Suprapubic skin (tissue), 4 donors: ENCODE measurements around the gene COG5. TPM values are rescaled to one million over a fixed set of nuclear protein-coding genes. Genes with fewer than 3 reads are reported as not detected.

Experiments used
- DNase-seq, 2 donors: peaks; one replicate each; pipeline ENCODE4 v3.0.0-alpha.2; 2019; ENCODE audit warnings: low spot score in 2 of 2
- H3K27ac ChIP-seq: fragments of 200-600 bp; sonication (generic); one replicate; pipeline ENCODE4 v1.5.1; 2019
- H3K27me3 ChIP-seq: fragments of 200-600 bp; sonication (generic); one replicate; pipeline ENCODE4 v1.5.1; 2019
- H3K36me3 ChIP-seq: fragments of 200-600 bp; sonication (generic); one replicate; pipeline ENCODE4 v1.5.1; 2019
- H3K4me1 ChIP-seq: fragments of 200-600 bp; sonication (generic); one replicate; pipeline ENCODE4 v1.5.1; 2019
- H3K4me3 ChIP-seq: fragments of 200-600 bp; sonication (generic); one replicate; pipeline ENCODE4 v1.5.1; 2019; ENCODE audit warnings: mild to moderate bottlenecking
- H3K9me3 ChIP-seq: fragments of 200-600 bp; sonication (generic); one replicate; pipeline ENCODE4 v1.5.1; 2019
- EP300 ChIP-seq: sonication (generic); formaldehyde crosslinking; IDR thresholded peaks from one replicate; pipeline ENCODE4 v1.6.1; 2017; ENCODE audit warnings: antibody characterized with exemption
- POLR2A ChIP-seq, 2 donors: fragments of 450-650 bp; IDR thresholded peaks; one replicate each; pipeline ENCODE4 v1.6.1; 2017; ENCODE audit warnings: antibody characterized with exemption in 2 of 2, mild to moderate bottlenecking in 2 of 2, moderate library complexity in 2 of 2
- POLR2AphosphoS5 ChIP-seq, 3 donors: sonication (generic); formaldehyde crosslinking; IDR thresholded peaks; one replicate each; pipeline ENCODE4 v1.6.1; 2017; ENCODE audit warnings: antibody characterized with exemption in 3 of 3
- WGBS: methylation state at CpG from one replicate; pipeline ENCODE4 v1.1.5; 2018; 5-methylcytosine and 5-hydroxymethylcytosine counted together
- total RNA-seq, 4 donors: library from RNA; depleted of rRNA; stranded (reverse); fragments of >200 nt; gene quantifications; one replicate each; pipeline ENCODE4 v1.1.0, GENCODE V29; 2016
- TF ChIP-seq, protein P1 (sequence below), 2 donors: fragments of 200-600 bp in 1 of 2; fragments of 450-650 bp in 1 of 2; sonication (generic) in 1 of 2; IDR thresholded peaks; one replicate each; pipeline ENCODE4 v1.5.1; 2016 to 2019; ENCODE audit warnings: antibody characterized with exemption in 2 of 2, mild to moderate bottlenecking in 1 of 2, moderate library complexity in 1 of 2

Gene COG5
- total RNA-seq, 4 donors from 2014 or later, result 31.1 to 60.1 (median 53.7) TPM

DNA sequence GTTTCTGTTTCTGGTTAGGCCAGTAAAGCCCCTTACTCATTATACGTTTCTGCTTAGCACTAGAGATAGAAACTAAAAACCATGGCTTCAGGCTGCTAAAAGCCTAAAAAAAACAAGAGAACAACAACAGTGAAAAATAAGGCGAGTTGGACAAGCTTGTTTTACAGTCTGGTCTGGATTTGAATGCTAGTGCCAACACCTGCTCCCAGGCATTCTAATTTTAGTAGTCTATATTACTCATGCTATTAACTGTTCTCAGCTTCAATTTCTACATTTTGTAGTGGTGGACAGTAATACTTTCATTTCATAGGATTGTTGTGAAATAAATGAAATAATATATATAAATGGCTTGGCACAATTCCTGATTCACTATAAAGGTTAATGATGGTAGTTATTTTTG lies 286.4 kb downstream of the COG5 start:
- Histone ChIP-seq H3K27ac (no peak overlapping the region), H3K36me3 (peaks cover under 1% of the 10 kb centered on the region), H3K27me3 (no peaks in the 10 kb centered on the region), H3K4me1 (no peaks in the 10 kb centered on the region), H3K9me3 (no peaks in the 10 kb centered on the region), H3K4me3 (no peak overlapping the region)
- 62% methylated on average over 2 of the region's 2 CpGs for WGBS
- TF ChIP-seq, protein P1, sequence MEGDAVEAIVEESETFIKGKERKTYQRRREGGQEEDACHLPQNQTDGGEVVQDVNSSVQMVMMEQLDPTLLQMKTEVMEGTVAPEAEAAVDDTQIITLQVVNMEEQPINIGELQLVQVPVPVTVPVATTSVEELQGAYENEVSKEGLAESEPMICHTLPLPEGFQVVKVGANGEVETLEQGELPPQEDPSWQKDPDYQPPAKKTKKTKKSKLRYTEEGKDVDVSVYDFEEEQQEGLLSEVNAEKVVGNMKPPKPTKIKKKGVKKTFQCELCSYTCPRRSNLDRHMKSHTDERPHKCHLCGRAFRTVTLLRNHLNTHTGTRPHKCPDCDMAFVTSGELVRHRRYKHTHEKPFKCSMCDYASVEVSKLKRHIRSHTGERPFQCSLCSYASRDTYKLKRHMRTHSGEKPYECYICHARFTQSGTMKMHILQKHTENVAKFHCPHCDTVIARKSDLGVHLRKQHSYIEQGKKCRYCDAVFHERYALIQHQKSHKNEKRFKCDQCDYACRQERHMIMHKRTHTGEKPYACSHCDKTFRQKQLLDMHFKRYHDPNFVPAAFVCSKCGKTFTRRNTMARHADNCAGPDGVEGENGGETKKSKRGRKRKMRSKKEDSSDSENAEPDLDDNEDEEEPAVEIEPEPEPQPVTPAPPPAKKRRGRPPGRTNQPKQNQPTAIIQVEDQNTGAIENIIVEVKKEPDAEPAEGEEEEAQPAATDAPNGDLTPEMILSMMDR (IDR thresholded peaks at IDR 0.05), result no peak
- DNase-seq, result no peak

DNA sequence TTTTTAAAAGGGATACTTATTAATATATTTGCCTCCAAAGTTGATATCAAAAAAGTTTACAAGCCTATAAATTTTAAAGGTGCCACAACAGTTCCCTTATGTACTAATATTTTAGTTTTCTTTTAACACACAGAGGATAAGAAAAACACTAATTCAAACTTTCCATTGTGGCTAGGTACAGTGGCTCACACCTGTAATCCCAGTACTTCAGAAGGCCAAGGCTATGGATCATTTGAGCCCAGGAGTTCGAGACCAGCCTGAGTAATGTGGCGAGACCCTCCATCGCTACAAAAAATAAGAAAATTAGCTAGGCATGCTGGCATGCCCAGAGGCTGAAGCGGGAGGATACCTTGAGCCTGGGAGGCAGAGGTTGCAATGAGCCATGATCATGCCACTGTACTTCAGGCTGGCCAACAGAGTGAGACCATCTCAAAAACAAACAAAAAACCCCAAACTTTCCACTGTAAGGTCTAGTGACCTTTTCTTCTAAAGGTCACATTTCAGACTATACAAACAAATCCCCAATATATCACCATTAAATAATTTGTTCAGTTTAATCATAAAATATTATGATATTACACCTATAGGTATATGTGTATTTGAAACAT lies 287.4 kb downstream of the COG5 start:
- H3K36me3 ChIP-seq, result no peaks in the 10 kb centered on the region
- H3K27me3 ChIP-seq, result no peaks in the 10 kb centered on the region
- 97% methylated on average over 4 of the region's 4 CpGs for WGBS
- no peak for DNase-seq
- H3K4me1 ChIP-seq, result no peaks in the 10 kb centered on the region
- TF ChIP-seq POLR2AphosphoS5 (IDR thresholded peaks at IDR 0.05), result no peak
- TF ChIP-seq POLR2A (IDR thresholded peaks at IDR 0.05), result no peak
- no peak for TF ChIP-seq EP300
- TF ChIP-seq, protein P1 (IDR thresholded peaks at IDR 0.05), result no peak
- H3K9me3 ChIP-seq, result no peaks in the 10 kb centered on the region
- H3K27ac ChIP-seq, result no peak overlapping the region
- H3K4me3 ChIP-seq, result no peak overlapping the region

DNA sequence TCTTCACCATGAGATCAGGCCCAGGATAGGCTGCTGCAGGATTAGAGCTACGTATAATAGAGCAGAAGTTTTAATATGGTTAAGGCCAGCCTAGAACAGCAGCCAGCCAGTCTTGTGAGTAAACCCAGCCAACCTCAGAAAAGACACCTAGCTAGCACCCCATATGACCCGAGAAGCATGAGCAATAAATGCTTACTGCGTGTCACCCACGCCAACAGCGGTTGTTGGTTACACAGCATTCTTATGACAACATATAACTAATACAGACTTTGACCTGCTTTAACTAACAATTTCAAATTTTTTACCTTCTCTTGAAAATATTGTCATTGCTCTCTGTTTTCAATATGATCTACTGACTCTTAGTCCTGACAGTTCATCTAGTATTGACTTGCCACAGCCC lies 289.2 kb downstream of the COG5 start:
- H3K9me3 ChIP-seq, result no peaks in the 10 kb centered on the region
- no peak overlapping the region for H3K4me3 ChIP-seq
- no peaks in the 10 kb centered on the region for H3K27me3 ChIP-seq
- TF ChIP-seq, protein P1 (IDR thresholded peaks at IDR 0.05), result no peak
- TF ChIP-seq EP300 (no peak), POLR2A (IDR thresholded peaks at IDR 0.05) (no peak), POLR2AphosphoS5 (IDR thresholded peaks at IDR 0.05) (no peak)
- no peak overlapping the region for H3K27ac ChIP-seq
- no peaks in the 10 kb centered on the region for H3K36me3 ChIP-seq
- no peaks in the 10 kb centered on the region for H3K4me1 ChIP-seq
- 98% methylated on average over 5 of the region's 5 CpGs for WGBS
- DNase-seq, result no peak

DNA sequence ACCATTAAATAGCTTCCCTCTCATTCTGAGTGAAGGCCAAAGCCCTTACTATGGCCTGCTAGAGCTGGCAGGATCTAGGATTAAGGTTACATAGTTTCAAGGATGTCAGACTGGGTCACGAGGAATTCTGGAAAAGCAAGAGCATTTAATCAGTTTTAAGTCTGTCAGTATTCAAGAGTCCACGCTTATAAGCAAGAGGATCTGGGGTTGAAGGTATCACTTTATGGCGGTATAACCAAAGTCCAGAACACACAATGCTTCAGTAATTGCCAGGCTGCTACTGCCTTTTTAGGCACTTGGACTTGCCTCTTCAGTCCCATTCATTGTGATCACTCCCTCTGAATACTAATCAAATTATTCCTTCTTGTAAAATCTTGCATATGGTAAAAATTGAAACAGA lies 293.9 kb downstream of the COG5 start:
- WGBS, result 97% methylated on average over 3 of the region's 3 CpGs
- no peak for DNase-seq
- TF ChIP-seq EP300 (no peak), POLR2AphosphoS5 (IDR thresholded peaks at IDR 0.05) (no peak), POLR2A (IDR thresholded peaks at IDR 0.05) (no peak)
- TF ChIP-seq, protein P1 (IDR thresholded peaks at IDR 0.05), result no peak
- Histone ChIP-seq H3K9me3 (no peaks in the 10 kb centered on the region), H3K4me3 (no peak overlapping the region), H3K27ac (no peak overlapping the region), H3K36me3 (no peaks in the 10 kb centered on the region), H3K4me1 (no peaks in the 10 kb centered on the region), H3K27me3 (no peaks in the 10 kb centered on the region)

DNA sequence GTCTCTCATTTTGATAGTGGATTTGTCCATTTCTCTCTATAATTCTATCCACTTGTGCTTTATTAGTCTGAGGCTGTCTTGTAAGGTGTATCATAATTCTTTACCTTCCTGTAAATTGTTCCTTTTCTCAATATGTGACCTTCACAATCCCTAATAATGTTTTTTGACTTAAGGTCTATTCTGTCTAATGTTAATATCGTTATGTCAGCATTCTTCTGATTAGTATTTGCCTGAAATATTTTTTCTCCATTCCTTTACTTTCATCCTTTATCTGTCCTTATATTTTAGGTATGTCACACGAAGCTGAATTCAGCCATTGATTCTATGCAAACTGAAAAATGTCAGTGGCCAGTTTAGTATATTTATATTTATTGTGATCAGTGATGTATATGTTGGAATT lies 295.1 kb downstream of the COG5 start:
- 95% methylated on average over 2 of the region's 2 CpGs for WGBS
- no peak for DNase-seq
- TF ChIP-seq, protein P1 (IDR thresholded peaks at IDR 0.05), result no peak
- TF ChIP-seq EP300, result no peak
- no peak for TF ChIP-seq POLR2AphosphoS5 (IDR thresholded peaks at IDR 0.05)
- TF ChIP-seq POLR2A (IDR thresholded peaks at IDR 0.05), result no peak
- no peaks in the 10 kb centered on the region for H3K27me3 ChIP-seq
- H3K27ac ChIP-seq, result no peak overlapping the region
- no peak overlapping the region for H3K4me3 ChIP-seq
- H3K9me3 ChIP-seq, result no peaks in the 10 kb centered on the region
- H3K4me1 ChIP-seq, result no peaks in the 10 kb centered on the region
- no peaks in the 10 kb centered on the region for H3K36me3 ChIP-seq
